ENCODE data around the gene SRGAP1.
"Not testable (repeated sequence)": the region's sequence is repeated elsewhere in the genome, so short reads cannot be mapped to it uniquely, and the experiment has no call there.

Gene SRGAP1

DNA sequence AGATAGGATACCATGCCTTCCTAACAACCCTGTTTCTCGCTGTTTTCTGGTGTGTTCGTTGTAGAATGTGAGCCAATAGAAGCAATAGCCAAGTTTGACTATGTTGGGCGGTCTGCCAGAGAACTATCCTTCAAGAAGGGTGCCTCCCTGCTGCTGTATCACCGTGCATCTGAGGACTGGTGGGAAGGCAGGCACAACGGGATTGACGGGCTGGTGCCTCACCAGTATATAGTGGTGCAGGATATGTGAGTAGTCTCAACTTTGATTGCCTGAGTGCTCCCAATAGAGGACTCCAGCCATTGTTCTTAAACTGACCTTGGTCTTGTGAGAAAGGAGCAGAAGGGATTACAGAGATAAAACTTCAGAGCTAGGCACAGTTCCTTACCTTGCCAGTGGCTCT is 281.4 kb downstream of the SRGAP1 start:
- H3K9me3 ChIP-seq (replicated peaks; ENCODE audit: insufficient read depth, low read length), result no peaks in the 10 kb centered on the region
- H3K4me2 ChIP-seq (ENCODE audit: low read depth, low read length), result no peak overlapping the region
- no peaks in the 10 kb centered on the region for H3K79me2 ChIP-seq (ENCODE audit: low read length)
- H4K20me1 ChIP-seq (ENCODE audit: insufficient read depth, low read length), result no peaks in the 10 kb centered on the region
- no peaks in the 10 kb centered on the region for H3K9me2 ChIP-seq (replicated peaks; ENCODE audit: insufficient read depth, low read length)
- no peak overlapping the region for H2AFZ ChIP-seq (ENCODE audit: low read length)
- H3K4me3 ChIP-seq (ENCODE audit: low read length), result no peak overlapping the region
- no peaks in the 10 kb centered on the region for H3F3A ChIP-seq (ENCODE audit: insufficient read depth, low read length)
- DNase-seq, result no peak
- H3K27me3 ChIP-seq (replicated peaks; ENCODE audit: insufficient read depth, low read length), result no peaks in the 10 kb centered on the region
- no peak overlapping the region for H3K9ac ChIP-seq (ENCODE audit: low read length)
- no peaks in the 10 kb centered on the region for H3K36me3 ChIP-seq (replicated peaks; ENCODE audit: insufficient read depth, low read length)
- no peak for TF ChIP-seq EZH2 (optimal IDR thresholded peaks at IDR 0.05; ENCODE audit: low read depth, low read length)
- TF ChIP-seq EZH2phosphoT487 (IDR thresholded peaks at IDR 0.05; ENCODE audit: low read length), result no peak
- TF ChIP-seq, protein P1, sequence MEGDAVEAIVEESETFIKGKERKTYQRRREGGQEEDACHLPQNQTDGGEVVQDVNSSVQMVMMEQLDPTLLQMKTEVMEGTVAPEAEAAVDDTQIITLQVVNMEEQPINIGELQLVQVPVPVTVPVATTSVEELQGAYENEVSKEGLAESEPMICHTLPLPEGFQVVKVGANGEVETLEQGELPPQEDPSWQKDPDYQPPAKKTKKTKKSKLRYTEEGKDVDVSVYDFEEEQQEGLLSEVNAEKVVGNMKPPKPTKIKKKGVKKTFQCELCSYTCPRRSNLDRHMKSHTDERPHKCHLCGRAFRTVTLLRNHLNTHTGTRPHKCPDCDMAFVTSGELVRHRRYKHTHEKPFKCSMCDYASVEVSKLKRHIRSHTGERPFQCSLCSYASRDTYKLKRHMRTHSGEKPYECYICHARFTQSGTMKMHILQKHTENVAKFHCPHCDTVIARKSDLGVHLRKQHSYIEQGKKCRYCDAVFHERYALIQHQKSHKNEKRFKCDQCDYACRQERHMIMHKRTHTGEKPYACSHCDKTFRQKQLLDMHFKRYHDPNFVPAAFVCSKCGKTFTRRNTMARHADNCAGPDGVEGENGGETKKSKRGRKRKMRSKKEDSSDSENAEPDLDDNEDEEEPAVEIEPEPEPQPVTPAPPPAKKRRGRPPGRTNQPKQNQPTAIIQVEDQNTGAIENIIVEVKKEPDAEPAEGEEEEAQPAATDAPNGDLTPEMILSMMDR (IDR thresholded peaks at IDR 0.05; ENCODE audit: low read length), result no peak
- no peak overlapping the region for H3K27ac ChIP-seq (ENCODE audit: low read length)
- H3K4me1 ChIP-seq (ENCODE audit: low read length), result no peaks in the 10 kb centered on the region

DNA sequence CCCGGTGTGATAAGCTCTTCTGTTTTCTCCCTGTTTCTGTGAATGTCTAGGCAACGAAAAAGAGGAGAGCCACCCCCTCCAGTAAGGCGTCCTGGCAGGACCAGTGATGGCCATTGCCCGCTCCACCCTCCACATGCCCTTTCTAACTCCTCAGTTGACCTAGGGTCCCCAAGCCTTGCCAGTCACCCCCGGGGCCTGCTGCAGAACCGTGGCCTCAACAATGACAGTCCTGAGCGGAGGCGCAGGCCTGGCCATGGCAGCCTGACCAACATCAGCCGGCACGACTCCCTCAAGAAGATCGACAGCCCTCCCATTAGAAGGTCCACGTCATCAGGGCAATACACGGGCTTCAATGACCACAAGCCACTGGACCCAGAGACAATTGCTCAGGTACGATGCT is 283.3 kb downstream of the SRGAP1 start:
- DNase-seq, result no peak
- Histone ChIP-seq H3K9me2 (replicated peaks; ENCODE audit: insufficient read depth, low read length) (no peaks in the 10 kb centered on the region), H3K4me2 (ENCODE audit: low read depth, low read length) (no peak overlapping the region), H3K9ac (ENCODE audit: low read length) (no peak overlapping the region), H3F3A (ENCODE audit: insufficient read depth, low read length) (no peaks in the 10 kb centered on the region), H3K4me1 (ENCODE audit: low read length) (no peaks in the 10 kb centered on the region), H3K4me3 (ENCODE audit: low read length) (no peak overlapping the region), H3K36me3 (replicated peaks; ENCODE audit: insufficient read depth, low read length) (no peaks in the 10 kb centered on the region), H2AFZ (ENCODE audit: low read length) (no peak overlapping the region), H3K27me3 (replicated peaks; ENCODE audit: insufficient read depth, low read length) (no peaks in the 10 kb centered on the region), H3K79me2 (ENCODE audit: low read length) (no peaks in the 10 kb centered on the region), H3K27ac (ENCODE audit: low read length) (no peak overlapping the region), H4K20me1 (ENCODE audit: insufficient read depth, low read length) (no peaks in the 10 kb centered on the region), H3K9me3 (replicated peaks; ENCODE audit: insufficient read depth, low read length) (no peaks in the 10 kb centered on the region)
- no peak for TF ChIP-seq EZH2phosphoT487 (IDR thresholded peaks at IDR 0.05; ENCODE audit: low read length)

DNA sequence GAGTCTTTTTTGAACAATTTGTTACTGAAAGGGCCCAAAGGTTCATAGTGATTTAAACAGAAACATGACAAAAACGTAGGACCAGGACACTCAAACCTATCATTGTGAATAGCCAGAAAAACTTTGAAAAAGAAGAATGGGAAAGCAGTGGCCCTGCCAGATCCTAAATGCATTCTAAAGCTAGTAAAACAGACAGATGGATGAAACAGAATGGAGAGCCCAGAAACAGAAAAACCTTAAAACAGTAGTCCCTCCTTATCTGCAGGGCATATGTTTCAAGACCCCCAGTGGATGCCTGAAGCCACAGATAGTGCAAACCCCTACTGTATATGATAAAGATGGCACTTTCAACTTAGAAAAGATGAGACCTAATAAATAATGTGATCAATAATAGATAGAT is 283.9 kb downstream of the SRGAP1 start:
- no peak overlapping the region for H3K9ac ChIP-seq (ENCODE audit: low read length)
- no peak overlapping the region for H3K4me3 ChIP-seq (ENCODE audit: low read length)
- no peak overlapping the region for H3K27ac ChIP-seq (ENCODE audit: low read length)
- no peak for DNase-seq
- no peaks in the 10 kb centered on the region for H3K9me3 ChIP-seq (replicated peaks; ENCODE audit: insufficient read depth, low read length)
- H3K27me3 ChIP-seq (replicated peaks; ENCODE audit: insufficient read depth, low read length), result no peaks in the 10 kb centered on the region
- no peaks in the 10 kb centered on the region for H3K79me2 ChIP-seq (ENCODE audit: low read length)
- H3K4me2 ChIP-seq (ENCODE audit: low read depth, low read length), result no peak overlapping the region
- no peaks in the 10 kb centered on the region for H4K20me1 ChIP-seq (ENCODE audit: insufficient read depth, low read length)
- no peak for TF ChIP-seq EZH2 (optimal IDR thresholded peaks at IDR 0.05; ENCODE audit: low read depth, low read length)
- TF ChIP-seq, protein P1 (IDR thresholded peaks at IDR 0.05; ENCODE audit: low read length), result no peak
- TF ChIP-seq EZH2phosphoT487 (IDR thresholded peaks at IDR 0.05; ENCODE audit: low read length), result no peak
- H3K4me1 ChIP-seq (ENCODE audit: low read length), result no peaks in the 10 kb centered on the region
- no peak overlapping the region for H2AFZ ChIP-seq (ENCODE audit: low read length)
- no peaks in the 10 kb centered on the region for H3K9me2 ChIP-seq (replicated peaks; ENCODE audit: insufficient read depth, low read length)
- H3K36me3 ChIP-seq (replicated peaks; ENCODE audit: insufficient read depth, low read length), result no peaks in the 10 kb centered on the region
- no peaks in the 10 kb centered on the region for H3F3A ChIP-seq (ENCODE audit: insufficient read depth, low read length)

DNA sequence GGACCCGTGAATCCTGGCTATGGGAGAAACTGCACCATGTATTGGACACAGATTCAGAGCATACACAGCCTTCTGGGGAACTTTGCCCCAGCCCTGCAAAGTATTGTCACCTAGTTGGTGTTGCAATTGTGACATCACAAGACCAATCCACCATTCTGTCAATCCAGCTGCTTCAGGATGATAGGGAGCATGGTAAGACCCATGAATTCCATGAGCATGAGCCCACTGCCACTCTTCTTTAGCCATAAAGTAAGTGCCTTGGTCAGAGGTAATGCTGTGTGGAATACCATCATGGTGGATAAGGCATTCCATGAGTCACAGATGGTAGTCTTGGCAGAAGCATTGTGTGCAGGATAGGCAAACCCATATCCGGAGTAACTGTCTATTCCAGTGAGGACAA is 286.0 kb downstream of the SRGAP1 start:
- not testable (repeated sequence) for H2AFZ ChIP-seq (ENCODE audit: low read length); H3K4me3 ChIP-seq (ENCODE audit: low read length); H3K4me1 ChIP-seq (ENCODE audit: low read length); H4K20me1 ChIP-seq (ENCODE audit: insufficient read depth, low read length); H3K27ac ChIP-seq (ENCODE audit: low read length); H3K4me2 ChIP-seq (ENCODE audit: low read depth, low read length); H3K36me3 ChIP-seq (replicated peaks; ENCODE audit: insufficient read depth, low read length); H3K9ac ChIP-seq (ENCODE audit: low read length); H3K9me2 ChIP-seq (replicated peaks; ENCODE audit: insufficient read depth, low read length); H3K9me3 ChIP-seq (replicated peaks; ENCODE audit: insufficient read depth, low read length); H3K27me3 ChIP-seq (replicated peaks; ENCODE audit: insufficient read depth, low read length); DNase-seq; H3F3A ChIP-seq (ENCODE audit: insufficient read depth, low read length); H3K79me2 ChIP-seq (ENCODE audit: low read length)

DNA sequence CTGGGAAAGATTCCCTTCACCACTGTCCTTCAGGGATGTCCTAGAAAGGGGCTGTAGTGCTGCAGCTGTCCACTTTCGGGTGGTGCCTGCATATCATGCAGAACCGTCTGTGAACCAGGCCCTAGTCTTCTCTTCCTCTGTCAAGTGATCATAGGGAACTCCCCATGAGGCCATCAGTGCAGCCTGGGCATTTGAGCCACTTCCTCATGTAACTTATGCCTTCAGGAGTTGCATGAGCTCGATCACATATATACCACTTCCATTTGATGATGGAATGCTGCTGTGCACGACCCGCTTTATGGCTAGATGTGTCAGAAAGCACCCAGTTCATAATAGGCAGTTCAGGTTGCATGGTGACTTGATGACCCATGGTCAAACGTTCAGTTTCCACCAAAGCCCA is 287.0 kb downstream of the SRGAP1 start:
- not testable (repeated sequence) for H3K9me3 ChIP-seq (replicated peaks; ENCODE audit: insufficient read depth, low read length); H3K36me3 ChIP-seq (replicated peaks; ENCODE audit: insufficient read depth, low read length); H3K4me3 ChIP-seq (ENCODE audit: low read length)

DNA sequence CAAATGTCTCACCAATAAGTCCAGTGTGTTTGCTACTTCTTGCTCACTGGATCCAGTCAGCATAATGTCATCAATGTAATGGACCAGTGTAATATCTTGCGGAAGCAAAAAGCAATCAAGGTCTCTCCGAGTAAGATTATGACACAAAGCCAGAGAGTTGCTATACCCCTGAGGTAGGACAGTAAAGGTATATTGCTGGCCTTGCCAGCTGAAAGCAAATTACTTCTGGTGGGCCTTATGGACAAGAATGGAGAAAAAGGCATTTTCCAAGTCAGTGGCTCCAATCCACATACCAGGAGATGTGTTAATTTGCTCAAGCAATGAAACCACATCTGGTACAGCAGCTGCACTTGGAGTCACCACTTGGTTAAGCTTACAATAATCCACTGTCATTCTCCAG is 288.2 kb downstream of the SRGAP1 start:
- not testable (repeated sequence) for H3K9me3 ChIP-seq (replicated peaks; ENCODE audit: insufficient read depth, low read length); H3K4me2 ChIP-seq (ENCODE audit: low read depth, low read length); H3K79me2 ChIP-seq (ENCODE audit: low read length); H2AFZ ChIP-seq (ENCODE audit: low read length); H3K9me2 ChIP-seq (replicated peaks; ENCODE audit: insufficient read depth, low read length); H3K36me3 ChIP-seq (replicated peaks; ENCODE audit: insufficient read depth, low read length); H3K9ac ChIP-seq (ENCODE audit: low read length); DNase-seq; H4K20me1 ChIP-seq (ENCODE audit: insufficient read depth, low read length); H3K4me1 ChIP-seq (ENCODE audit: low read length); H3K27ac ChIP-seq (ENCODE audit: low read length); H3K4me3 ChIP-seq (ENCODE audit: low read length); H3K27me3 ChIP-seq (replicated peaks; ENCODE audit: insufficient read depth, low read length); H3F3A ChIP-seq (ENCODE audit: insufficient read depth, low read length)

More for the DNA sequence above, 287.0 kb downstream of the SRGAP1 start:
- H3K27ac ChIP-seq (ENCODE audit: low read length); H3K27me3 ChIP-seq (replicated peaks; ENCODE audit: insufficient read depth, low read length); H3K79me2 ChIP-seq (ENCODE audit: low read length); H3K9ac ChIP-seq (ENCODE audit: low read length); DNase-seq; H3K9me2 ChIP-seq (replicated peaks; ENCODE audit: insufficient read depth, low read length); H3K4me1 ChIP-seq (ENCODE audit: low read length); H3K4me2 ChIP-seq (ENCODE audit: low read depth, low read length); H3F3A ChIP-seq (ENCODE audit: insufficient read depth, low read length); H2AFZ ChIP-seq (ENCODE audit: low read length); H4K20me1 ChIP-seq (ENCODE audit: insufficient read depth, low read length): not testable (repeated sequence)
